Panc1 (cell line): Measurements from ENCODE around the gene PAPOLG. TPM values are rescaled to one million over a fixed set of nuclear protein-coding genes. Genes with fewer than 3 reads are reported as not detected.

ENCODE experiments used
- ATAC-seq: fragments of 200-7000 bp; cut with Tn5 transposase; 2 replicates; pipeline ENCODE4 v1.9.1; 2020; ENCODE audit warnings: mild to moderate bottlenecking, moderate library complexity
- BruUV-seq: library from RNA; stranded (reverse); fragments of 400-500 nt; replicated peaks from 2 replicates; lab custom pipeline; 2021; lab: Mats Ljungman, UMichigan
- CTCF ChIA-PET: fragments of 300-600 bp; sonication (Branson Sonifier 250); formaldehyde crosslinking; loops from one replicate; lab custom pipeline; 2022; ENCODE audit warnings: antibody characterized with exemption; lab: Charles Lee
- POLR2A ChIA-PET: fragments of 300-600 bp; sonication (Branson Sonifier 250); formaldehyde crosslinking; loops from one replicate; lab custom pipeline; 2022; ENCODE audit warnings: antibody characterized with exemption; lab: Charles Lee
- DNase-seq: peaks from one replicate; pipeline ENCODE4 v3.0.0-alpha.2; 2010; ENCODE audit warnings: low read depth, low spot score
- H3K27ac ChIP-seq: 2 replicates; pipeline ENCODE4 v1.5.1; 2011; ENCODE audit warnings: mild to moderate bottlenecking, low read length, inconsistent platforms
- H3K27me3 ChIP-seq: fragments of 200-500 bp; sonication (Bioruptor generic); 2 replicates; pipeline ENCODE4 v1.6.0; 2014; ENCODE audit warnings: low read length, inconsistent platforms; ENCODE audit not compliant: control insufficient read depth, insufficient read depth
- H3K36me3 ChIP-seq: fragments of 200-500 bp; sonication (Bioruptor generic); 2 replicates; pipeline ENCODE4 v1.5.1; 2014; ENCODE audit warnings: inconsistent platforms, mild to moderate bottlenecking, low read length, moderate library complexity; ENCODE audit not compliant: control insufficient read depth, insufficient read depth
- H3K4me1 ChIP-seq: 2 replicates; pipeline ENCODE4 v1.5.1; 2011; ENCODE audit warnings: inconsistent platforms, mild to moderate bottlenecking, low read length, moderate library complexity; ENCODE audit not compliant: control insufficient read depth, insufficient read depth
- H3K4me3 ChIP-seq, 2 experiments: 2 replicates each; pipeline ENCODE4 v1.5.1; 2011 to 2012; ENCODE audit warnings: low read depth in 2 of 2, low read length in 2 of 2, mild to moderate bottlenecking in 2 of 2, inconsistent platforms in 1 of 2, moderate library complexity in 1 of 2
- H3K9me3 ChIP-seq: fragments of 200-500 bp; sonication (Bioruptor generic); 2 replicates; pipeline ENCODE4 v1.5.1; 2014; ENCODE audit warnings: low read depth, mild to moderate bottlenecking, inconsistent platforms, low read length, moderate library complexity; ENCODE audit not compliant: control insufficient read depth, insufficient read depth
- POLR2AphosphoS5 ChIP-seq: IDR thresholded peaks from 2 replicates; pipeline ENCODE4 v1.6.1; 2012; ENCODE audit warnings: mild to moderate bottlenecking, low read depth, low read length, moderate library complexity
- SIN3A ChIP-seq: IDR thresholded peaks from 2 replicates; pipeline ENCODE4 v1.6.1; 2012; ENCODE audit warnings: low read depth, mild to moderate bottlenecking, low read length, moderate library complexity, borderline replicate concordance; ENCODE audit not compliant: insufficient read depth
- TCF7L2 ChIP-seq: IDR thresholded peaks from 2 replicates; pipeline ENCODE4 v1.6.1; 2011; ENCODE audit warnings: mild to moderate bottlenecking, low read depth, low read length, inconsistent platforms
- in situ Hi-C: cut with HindIII; loops from 2 replicates; pipeline ENCODE4 v1.10.0; 2016; ENCODE audit warnings: low sequenced_read_pairs, low pct_unique_long_range_greater_than_20kb
- intact Hi-C: fragments of 100-400 bp; cut with micrococcal nuclease; formaldehyde crosslinking; loops from one replicate; pipeline ENCODE4 v1.10.0; 2022; ENCODE audit not compliant: unreplicated experiment
- total RNA-seq: library from RNA; stranded (reverse); gene quantifications from one replicate; pipeline ENCODE4 v1.2.1, GENCODE V29; 2021; ENCODE audit not compliant: unreplicated experiment
- TF ChIP-seq, protein P1 (sequence below), 2 experiments: IDR thresholded peaks; 2 replicates each; pipeline ENCODE4 v1.6.1; 2011 to 2012; ENCODE audit warnings: low read depth in 2 of 2, control low read depth in 1 of 2, low read length in 1 of 2, mild to moderate bottlenecking in 1 of 2, moderate library complexity in 1 of 2; ENCODE audit not compliant: insufficient read depth in 1 of 2
- TF ChIP-seq, protein P2 (sequence below): fragments of 450-650 bp; IDR thresholded peaks from 2 replicates; pipeline ENCODE4 v1.5.1; 2017; ENCODE audit warnings: mild to moderate bottlenecking

Gene PAPOLG
- total RNA-seq, 1 experiment from 2014 or later: 10.9 TPM

DNA sequence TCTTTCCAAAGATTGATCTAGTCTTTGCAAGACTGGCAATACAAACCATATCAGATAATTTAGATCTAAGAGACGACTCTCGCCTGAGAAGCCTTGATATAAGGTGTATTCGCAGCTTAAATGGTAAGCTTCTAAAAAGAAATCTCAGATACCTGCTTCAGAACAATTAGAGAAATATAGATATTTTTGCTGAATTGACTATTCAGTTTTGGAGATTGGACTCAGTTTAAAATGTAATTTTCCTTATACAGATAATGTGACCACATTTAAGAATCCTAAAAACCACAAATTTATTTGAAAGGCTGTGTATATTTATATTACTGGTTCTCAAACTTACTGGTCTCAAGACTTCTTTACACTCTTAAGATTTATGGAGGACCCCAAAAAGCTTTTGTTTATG lies 15.4 kb downstream of the PAPOLG start:
- ChIA-PET CTCF (no interaction called here), POLR2A (no interaction called here)
- Histone ChIP-seq H3K27me3 (no peaks in the 10 kb centered on the region), H3K4me1 (no peaks in the 10 kb centered on the region), H3K4me3 (no peak overlapping the region), H3K36me3 (peaks cover 32% of the 10 kb centered on the region), H3K27ac (no peak overlapping the region), H3K9me3 (no peaks in the 10 kb centered on the region)
- in situ Hi-C loops (no loop called here), intact Hi-C loops (no loop called here)
- BruUV-seq: no TSS peak
- no peak for TF ChIP-seq TCF7L2
- TF ChIP-seq, protein P1, sequence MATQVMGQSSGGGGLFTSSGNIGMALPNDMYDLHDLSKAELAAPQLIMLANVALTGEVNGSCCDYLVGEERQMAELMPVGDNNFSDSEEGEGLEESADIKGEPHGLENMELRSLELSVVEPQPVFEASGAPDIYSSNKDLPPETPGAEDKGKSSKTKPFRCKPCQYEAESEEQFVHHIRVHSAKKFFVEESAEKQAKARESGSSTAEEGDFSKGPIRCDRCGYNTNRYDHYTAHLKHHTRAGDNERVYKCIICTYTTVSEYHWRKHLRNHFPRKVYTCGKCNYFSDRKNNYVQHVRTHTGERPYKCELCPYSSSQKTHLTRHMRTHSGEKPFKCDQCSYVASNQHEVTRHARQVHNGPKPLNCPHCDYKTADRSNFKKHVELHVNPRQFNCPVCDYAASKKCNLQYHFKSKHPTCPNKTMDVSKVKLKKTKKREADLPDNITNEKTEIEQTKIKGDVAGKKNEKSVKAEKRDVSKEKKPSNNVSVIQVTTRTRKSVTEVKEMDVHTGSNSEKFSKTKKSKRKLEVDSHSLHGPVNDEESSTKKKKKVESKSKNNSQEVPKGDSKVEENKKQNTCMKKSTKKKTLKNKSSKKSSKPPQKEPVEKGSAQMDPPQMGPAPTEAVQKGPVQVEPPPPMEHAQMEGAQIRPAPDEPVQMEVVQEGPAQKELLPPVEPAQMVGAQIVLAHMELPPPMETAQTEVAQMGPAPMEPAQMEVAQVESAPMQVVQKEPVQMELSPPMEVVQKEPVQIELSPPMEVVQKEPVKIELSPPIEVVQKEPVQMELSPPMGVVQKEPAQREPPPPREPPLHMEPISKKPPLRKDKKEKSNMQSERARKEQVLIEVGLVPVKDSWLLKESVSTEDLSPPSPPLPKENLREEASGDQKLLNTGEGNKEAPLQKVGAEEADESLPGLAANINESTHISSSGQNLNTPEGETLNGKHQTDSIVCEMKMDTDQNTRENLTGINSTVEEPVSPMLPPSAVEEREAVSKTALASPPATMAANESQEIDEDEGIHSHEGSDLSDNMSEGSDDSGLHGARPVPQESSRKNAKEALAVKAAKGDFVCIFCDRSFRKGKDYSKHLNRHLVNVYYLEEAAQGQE (IDR thresholded peaks at IDR 0.05; ENCODE audit: insufficient read depth in 1 of 2, low read depth in 2 of 2, low read length in 1 of 2): no peak
- TF ChIP-seq SIN3A: no peak
- TF ChIP-seq, protein P2, sequence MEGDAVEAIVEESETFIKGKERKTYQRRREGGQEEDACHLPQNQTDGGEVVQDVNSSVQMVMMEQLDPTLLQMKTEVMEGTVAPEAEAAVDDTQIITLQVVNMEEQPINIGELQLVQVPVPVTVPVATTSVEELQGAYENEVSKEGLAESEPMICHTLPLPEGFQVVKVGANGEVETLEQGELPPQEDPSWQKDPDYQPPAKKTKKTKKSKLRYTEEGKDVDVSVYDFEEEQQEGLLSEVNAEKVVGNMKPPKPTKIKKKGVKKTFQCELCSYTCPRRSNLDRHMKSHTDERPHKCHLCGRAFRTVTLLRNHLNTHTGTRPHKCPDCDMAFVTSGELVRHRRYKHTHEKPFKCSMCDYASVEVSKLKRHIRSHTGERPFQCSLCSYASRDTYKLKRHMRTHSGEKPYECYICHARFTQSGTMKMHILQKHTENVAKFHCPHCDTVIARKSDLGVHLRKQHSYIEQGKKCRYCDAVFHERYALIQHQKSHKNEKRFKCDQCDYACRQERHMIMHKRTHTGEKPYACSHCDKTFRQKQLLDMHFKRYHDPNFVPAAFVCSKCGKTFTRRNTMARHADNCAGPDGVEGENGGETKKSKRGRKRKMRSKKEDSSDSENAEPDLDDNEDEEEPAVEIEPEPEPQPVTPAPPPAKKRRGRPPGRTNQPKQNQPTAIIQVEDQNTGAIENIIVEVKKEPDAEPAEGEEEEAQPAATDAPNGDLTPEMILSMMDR: no peak
- no peak for TF ChIP-seq POLR2AphosphoS5
- no peak for DNase-seq
- ATAC-seq: no peak

DNA sequence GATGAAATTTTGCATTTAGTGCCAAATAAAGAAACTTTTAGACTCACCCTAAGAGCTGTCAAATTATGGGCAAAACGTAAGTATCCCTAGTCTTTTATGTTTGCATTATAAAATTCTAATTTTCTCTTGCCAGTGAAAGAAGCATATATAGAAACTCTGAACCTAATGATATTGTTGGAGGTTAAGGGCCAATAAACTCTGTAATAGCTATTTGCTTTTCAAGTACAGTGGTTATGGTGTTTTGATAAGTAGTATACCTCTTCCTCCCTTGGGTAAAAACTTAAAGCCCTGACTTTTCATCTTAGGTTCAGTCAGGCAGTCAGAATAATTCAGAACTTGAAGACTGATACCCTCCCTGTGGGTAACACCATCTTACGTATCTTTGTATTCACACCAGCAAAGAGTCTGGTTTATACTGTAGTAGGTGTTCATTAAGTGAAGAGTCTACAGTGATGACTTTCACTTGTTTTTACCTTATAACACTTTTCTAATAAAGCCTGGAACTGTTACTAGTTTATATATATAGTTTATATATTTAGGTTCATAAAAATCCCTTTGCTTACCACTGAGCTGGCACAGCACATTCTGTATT lies 19.1 kb downstream of the PAPOLG start:
- Histone ChIP-seq H3K4me1 (no peaks in the 10 kb centered on the region), H3K36me3 (peaks cover 25% of the 10 kb centered on the region), H3K4me3 (no peak overlapping the region), H3K27me3 (no peaks in the 10 kb centered on the region), H3K27ac (no peak overlapping the region), H3K9me3 (no peaks in the 10 kb centered on the region)
- DNase-seq: no peak
- ATAC-seq: no peak
- CTCF ChIA-PET: interaction anchor here (0.5 kb wide), 1 partner anchor 421 kb away, joined by 3 read pairs; no protein-coding TSS in a partner anchor
- no TSS peak for BruUV-seq
- in situ Hi-C loops (no loop called here), intact Hi-C loops (no loop called here)
- TF ChIP-seq POLR2AphosphoS5: no peak
- TF ChIP-seq, protein P2: no peak
- TF ChIP-seq TCF7L2: no peak
- TF ChIP-seq SIN3A: no peak
- TF ChIP-seq, protein P1 (IDR thresholded peaks at IDR 0.05; ENCODE audit: insufficient read depth in 1 of 2, low read depth in 2 of 2, low read length in 1 of 2): no peak
- POLR2A ChIA-PET: no interaction called here
